Measurements from ENCODE around the gene GNAQ. TPM values are rescaled to one million over a fixed set of nuclear protein-coding genes. Genes with fewer than 3 reads are reported as not detected.
A peak's percentile ranks its signal among the peaks of the same experiment; 100 is the strongest.
"Not testable (repeated sequence)": the region's sequence is repeated elsewhere in the genome, so short reads cannot be mapped to it uniquely, and the experiment has no call there.

The GNAQ gene
- total RNA-seq, 2 experiments from 2014 or later, result 17.8 to 18.1 TPM

DNA sequence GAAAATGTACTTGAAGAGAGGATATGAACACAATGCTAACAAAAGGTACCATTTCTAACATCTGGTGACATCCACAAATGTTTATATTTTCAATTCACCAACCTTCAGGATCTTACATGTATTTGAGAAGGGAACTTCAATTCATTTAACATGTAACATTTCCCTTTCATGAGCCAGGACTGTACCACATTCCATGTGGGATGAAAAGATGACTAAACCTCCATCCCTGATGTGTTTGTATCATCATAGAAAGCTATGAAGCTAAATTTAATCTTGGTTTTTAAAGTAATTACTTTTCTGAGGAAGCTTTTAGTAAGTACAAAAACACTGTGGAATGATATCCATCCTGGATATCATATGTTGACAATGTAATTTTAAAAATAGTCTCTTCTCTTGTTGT lies 305.3 kb downstream of the GNAQ start:
- peak overlapping the region; percentile 8 for H3K4me3 Mint-ChIP-seq
- intact Hi-C loops (cut with micrococcal nuclease), result no loop called here
- peak overlapping the region; percentile 78 for H3K27ac Mint-ChIP-seq
- DNase-seq (no peak), ATAC-seq (no peak)
- TF ChIP-seq, protein P1, sequence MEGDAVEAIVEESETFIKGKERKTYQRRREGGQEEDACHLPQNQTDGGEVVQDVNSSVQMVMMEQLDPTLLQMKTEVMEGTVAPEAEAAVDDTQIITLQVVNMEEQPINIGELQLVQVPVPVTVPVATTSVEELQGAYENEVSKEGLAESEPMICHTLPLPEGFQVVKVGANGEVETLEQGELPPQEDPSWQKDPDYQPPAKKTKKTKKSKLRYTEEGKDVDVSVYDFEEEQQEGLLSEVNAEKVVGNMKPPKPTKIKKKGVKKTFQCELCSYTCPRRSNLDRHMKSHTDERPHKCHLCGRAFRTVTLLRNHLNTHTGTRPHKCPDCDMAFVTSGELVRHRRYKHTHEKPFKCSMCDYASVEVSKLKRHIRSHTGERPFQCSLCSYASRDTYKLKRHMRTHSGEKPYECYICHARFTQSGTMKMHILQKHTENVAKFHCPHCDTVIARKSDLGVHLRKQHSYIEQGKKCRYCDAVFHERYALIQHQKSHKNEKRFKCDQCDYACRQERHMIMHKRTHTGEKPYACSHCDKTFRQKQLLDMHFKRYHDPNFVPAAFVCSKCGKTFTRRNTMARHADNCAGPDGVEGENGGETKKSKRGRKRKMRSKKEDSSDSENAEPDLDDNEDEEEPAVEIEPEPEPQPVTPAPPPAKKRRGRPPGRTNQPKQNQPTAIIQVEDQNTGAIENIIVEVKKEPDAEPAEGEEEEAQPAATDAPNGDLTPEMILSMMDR (IDR thresholded peaks at IDR 0.05), result no peak
- ChIA-PET POLR2A (no interaction called here), CTCF (no interaction called here)
- peaks cover 30% of the 10 kb centered on the region for H3K36me3 Mint-ChIP-seq (ENCODE audit: low read depth)
- H3K9me3 Mint-ChIP-seq, result peaks cover 6% of the 10 kb centered on the region
- no peaks in the 10 kb centered on the region for H3K27me3 Mint-ChIP-seq
- H3K4me1 Mint-ChIP-seq (ENCODE audit: low read depth), result peaks cover 44% of the 10 kb centered on the region

DNA sequence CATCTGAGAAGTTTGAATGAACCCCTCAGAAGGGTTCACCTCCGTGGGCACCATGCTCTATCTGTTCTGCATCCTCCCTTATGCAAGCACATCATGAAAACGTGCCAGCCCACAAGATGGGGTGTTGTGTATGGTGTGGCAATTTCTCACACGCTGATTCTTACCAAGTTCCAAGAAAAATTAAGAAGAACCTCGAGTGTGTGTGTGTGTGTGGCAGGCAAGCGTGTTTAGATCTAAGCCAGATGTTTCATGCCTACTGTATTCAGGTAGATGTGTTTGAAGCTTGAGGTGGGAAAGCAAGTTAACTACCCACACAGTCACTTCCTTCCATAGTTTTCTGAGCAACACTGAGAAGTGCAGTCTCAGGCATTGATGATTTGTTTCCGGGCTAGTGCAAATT lies 305.8 kb downstream of the GNAQ start:
- intact Hi-C loops (cut with micrococcal nuclease), result no loop called here
- CTCF ChIA-PET, result no interaction called here
- TF ChIP-seq, protein P1 (IDR thresholded peaks at IDR 0.05), result no peak
- DNase-seq, result peak; percentile 72
- Mint-ChIP-seq H3K36me3 (ENCODE audit: low read depth) (peaks cover 28% of the 10 kb centered on the region), H3K4me1 (ENCODE audit: low read depth) (peaks cover 42% of the 10 kb centered on the region), H3K27me3 (no peaks in the 10 kb centered on the region), H3K9me3 (peaks cover 6% of the 10 kb centered on the region), H3K4me3 (peak overlapping the region; percentile 8), H3K27ac (peak overlapping the region; percentile 78)
- POLR2A ChIA-PET, result no interaction called here
- peak; percentile 82 for ATAC-seq

DNA sequence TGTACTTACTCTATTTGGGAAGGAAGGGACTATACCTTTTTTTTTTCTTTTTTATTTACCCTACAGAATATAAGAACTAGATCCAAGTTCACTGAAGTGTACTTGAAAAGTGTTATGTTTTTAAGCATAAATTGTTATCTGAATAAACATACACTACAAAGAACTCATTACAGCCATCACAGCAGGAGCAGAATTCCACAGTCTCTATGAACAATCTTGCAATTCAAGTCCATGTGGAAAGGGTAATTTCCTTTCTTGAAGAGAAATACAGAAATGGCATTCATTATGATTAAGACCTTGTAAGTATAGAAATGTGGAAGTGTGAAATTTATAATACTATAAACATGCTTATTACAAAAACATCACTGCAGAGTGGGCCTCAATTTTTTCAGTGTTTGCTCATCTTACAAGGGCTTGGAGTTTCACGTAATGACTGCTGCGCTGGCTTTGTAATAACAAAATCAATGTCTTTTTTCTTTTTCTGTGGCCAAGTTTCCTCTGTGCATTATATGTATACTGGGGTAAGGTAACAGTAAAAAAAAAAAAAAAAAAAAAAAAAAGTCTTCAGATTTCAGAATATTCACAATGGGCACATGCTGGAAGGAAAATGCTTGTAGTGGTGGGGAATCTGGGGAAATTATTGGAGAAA lies 306.4 kb downstream of the GNAQ start:
- Mint-ChIP-seq H3K4me1 (ENCODE audit: low read depth) (peaks cover 39% of the 10 kb centered on the region), H3K9me3 (peaks cover 6% of the 10 kb centered on the region), H3K36me3 (ENCODE audit: low read depth) (peaks cover 30% of the 10 kb centered on the region), H3K4me3 (peak overlapping the region; percentile 8), H3K27ac (peak overlapping the region; percentile 78), H3K27me3 (no peaks in the 10 kb centered on the region)
- TF ChIP-seq, protein P1 (IDR thresholded peaks at IDR 0.05), result no peak
- no peak for ATAC-seq
- intact Hi-C loops (cut with micrococcal nuclease), result no loop called here
- ChIA-PET CTCF (interaction anchor here (1.2 kb wide), 2 partner anchors 116 to 268 kb away, joined by 3 to 5 read pairs; no protein-coding TSS in a partner anchor), POLR2A (no interaction called here)
- no peak for DNase-seq

DNA sequence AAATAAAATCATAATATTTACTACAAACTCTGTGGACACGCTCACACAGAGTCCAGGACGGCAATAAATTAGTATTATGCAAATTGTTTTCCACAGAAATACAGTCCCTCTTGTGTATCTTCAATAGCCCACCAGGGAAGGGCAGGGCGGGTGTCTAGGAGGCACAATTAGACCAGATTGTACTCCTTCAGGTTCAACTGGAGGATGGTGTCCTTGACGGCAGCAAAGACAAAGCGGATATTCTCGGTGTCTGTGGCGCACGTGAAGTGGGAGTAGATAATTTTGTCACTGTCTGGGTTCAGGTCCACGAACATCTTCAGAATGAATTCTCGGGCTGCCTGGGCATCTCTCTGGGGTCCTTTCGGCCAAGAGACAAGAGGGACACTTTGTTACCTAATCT lies 310.5 kb downstream of the GNAQ start:
- H3K27ac Mint-ChIP-seq; DNase-seq; H3K27me3 Mint-ChIP-seq; intact Hi-C loops (cut with micrococcal nuclease); ATAC-seq; POLR2A ChIA-PET; H3K4me3 Mint-ChIP-seq; H3K9me3 Mint-ChIP-seq: not testable (repeated sequence)
- CTCF ChIA-PET, result interaction anchor here (1.7 kb wide), 1 partner anchor 25 kb away, joined by 5 read pairs; no protein-coding TSS in a partner anchor
- Mint-ChIP-seq H3K36me3 (ENCODE audit: low read depth) (peaks cover 12% of the 10 kb centered on the region), H3K4me1 (ENCODE audit: low read depth) (peaks cover 29% of the 10 kb centered on the region)

DNA sequence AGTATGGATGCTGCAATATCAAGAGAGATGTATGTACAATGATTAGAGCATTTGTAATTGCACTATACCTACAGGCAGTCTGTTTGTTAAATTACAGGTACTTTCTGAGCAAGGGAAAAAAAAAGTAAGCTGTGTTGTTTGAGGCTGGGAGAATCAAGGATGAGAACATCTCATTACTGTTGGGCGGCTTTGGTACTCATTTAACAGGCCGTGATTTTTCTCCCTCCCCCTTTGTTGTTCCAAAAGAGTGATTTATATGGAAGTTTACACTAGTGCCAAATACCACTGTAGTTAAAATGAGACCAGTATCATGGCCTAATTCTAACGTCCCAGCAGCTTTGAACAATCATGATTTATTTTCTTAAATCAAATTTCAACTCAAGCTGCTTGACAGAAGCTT lies 312.3 kb downstream of the GNAQ start:
- intact Hi-C loops (cut with micrococcal nuclease), result loop anchor here (2.0 kb wide), 1 partner anchor 25 kb away; no protein-coding TSS in a partner anchor
- Mint-ChIP-seq H3K4me1 (ENCODE audit: low read depth) (peaks cover 19% of the 10 kb centered on the region), H3K27ac (no peak overlapping the region), H3K36me3 (ENCODE audit: low read depth) (peaks cover 7% of the 10 kb centered on the region), H3K4me3 (no peak overlapping the region), H3K27me3 (no peaks in the 10 kb centered on the region), H3K9me3 (peaks cover 3% of the 10 kb centered on the region)
- ATAC-seq, result no peak
- POLR2A ChIA-PET, result no interaction called here
- no peak for DNase-seq
- TF ChIP-seq, protein P1 (IDR thresholded peaks at IDR 0.05), result no peak
- CTCF ChIA-PET, result no interaction called here

DNA sequence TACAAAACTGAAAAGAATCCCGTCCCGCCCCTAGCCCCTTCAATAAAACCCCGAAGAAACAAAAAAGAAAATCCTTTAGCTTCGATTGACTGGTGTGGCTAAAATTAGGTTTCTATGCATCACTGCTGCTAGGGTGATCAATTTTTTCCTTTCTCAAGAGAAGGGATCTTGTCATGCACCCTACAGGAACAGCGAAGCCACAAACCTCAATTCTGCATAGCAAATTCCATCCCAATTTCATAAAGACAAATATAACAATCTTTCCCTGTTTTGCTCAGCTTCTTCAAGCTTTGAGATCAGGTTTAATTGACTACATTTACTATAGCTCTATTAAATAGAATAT lies 313.3 kb downstream of the GNAQ start:
- H3K4me3 Mint-ChIP-seq; H3K36me3 Mint-ChIP-seq (ENCODE audit: low read depth); H3K9me3 Mint-ChIP-seq; POLR2A ChIA-PET; H3K27me3 Mint-ChIP-seq: not testable (repeated sequence)
- DNase-seq, result peak; percentile 26
- intact Hi-C loops (cut with micrococcal nuclease), result loop anchor here (2.0 kb wide), 1 partner anchor 27 kb away; no protein-coding TSS in a partner anchor
- ATAC-seq, result peak; percentile 78
- CTCF ChIA-PET, result interaction anchor here (0.6 kb wide), 1 partner anchor 239 kb away, joined by 3 read pairs; no protein-coding TSS in a partner anchor
- peak overlapping the region; percentile 73 for H3K27ac Mint-ChIP-seq
- peaks cover 19% of the 10 kb centered on the region for H3K4me1 Mint-ChIP-seq (ENCODE audit: low read depth)

DNA sequence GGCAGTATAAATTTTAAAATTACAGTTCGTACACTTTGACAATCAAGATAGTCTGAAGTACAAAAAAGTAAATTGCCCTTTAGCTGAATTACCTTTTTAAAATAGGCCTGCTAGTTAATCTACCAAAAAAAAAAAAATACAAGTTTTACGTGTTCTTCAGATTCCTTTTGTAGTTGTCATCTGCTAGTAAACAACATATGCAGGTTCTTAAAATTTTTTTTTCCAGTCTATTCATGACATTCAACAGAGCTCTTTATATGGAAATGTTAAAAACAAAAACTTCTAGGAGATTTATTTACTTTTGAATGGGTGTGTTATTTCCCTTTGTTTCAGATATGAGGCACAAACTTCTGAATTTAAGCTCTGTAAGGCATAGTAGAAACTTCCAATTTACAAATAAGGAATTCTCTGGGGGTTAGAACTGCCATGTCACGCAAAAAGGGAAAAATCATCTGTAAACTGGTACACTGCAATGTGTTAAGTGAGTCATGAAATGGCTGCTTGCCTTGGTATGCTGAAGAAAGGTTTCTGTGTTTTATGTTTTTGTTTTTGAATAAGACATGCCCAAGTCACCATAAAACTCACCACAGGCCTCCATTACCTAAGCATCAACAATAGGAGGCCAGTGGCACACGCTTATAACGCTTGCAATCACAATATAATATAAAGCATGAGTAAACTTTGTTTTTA lies 313.9 kb downstream of the GNAQ start:
- DNase-seq; H3K9me3 Mint-ChIP-seq; H3K36me3 Mint-ChIP-seq (ENCODE audit: low read depth); H3K27me3 Mint-ChIP-seq; POLR2A ChIA-PET; H3K4me3 Mint-ChIP-seq: not testable (repeated sequence)
- Mint-ChIP-seq H3K4me1 (ENCODE audit: low read depth) (peaks cover 19% of the 10 kb centered on the region), H3K27ac (peak overlapping the region; percentile 73)
- CTCF ChIA-PET, result interaction anchor here (0.6 kb wide), 1 partner anchor 240 kb away, joined by 3 read pairs; no protein-coding TSS in a partner anchor
- intact Hi-C loops (cut with micrococcal nuclease), result loop anchor here (2.0 kb wide), 1 partner anchor 27 kb away; no protein-coding TSS in a partner anchor
- peak; percentile 67 for ATAC-seq

Measured in activated CD8-positive, alpha-beta T cell treated with anti-CD3 and anti-CD28 coated beads for 36 hours (primary cell).